HG03159 (cell line): ENCODE measurements around the gene AGAP4.
"Not testable (repeated sequence)": the region's sequence is repeated elsewhere in the genome, so short reads cannot be mapped to it uniquely, and the experiment has no call there.

ENCODE experiments used
- ATAC-seq: cut with Tn5 transposase; IDR thresholded peaks from one replicate; pipeline ENCODE4 v1.9.1; 2021; ENCODE audit warnings: mild to moderate bottlenecking, moderate library complexity; ENCODE audit not compliant: unreplicated experiment

AGAP4 gene

GRCh38 chr10:45790694-45791426 lies 56.4 kb downstream of the AGAP4 start:
- not testable (repeated sequence) for ATAC-seq

- not testable (repeated sequence) for ATAC-seq
Measured at GRCh38 chr10:45789991-45790390, 57.3 kb downstream of the AGAP4 start.

DNA sequence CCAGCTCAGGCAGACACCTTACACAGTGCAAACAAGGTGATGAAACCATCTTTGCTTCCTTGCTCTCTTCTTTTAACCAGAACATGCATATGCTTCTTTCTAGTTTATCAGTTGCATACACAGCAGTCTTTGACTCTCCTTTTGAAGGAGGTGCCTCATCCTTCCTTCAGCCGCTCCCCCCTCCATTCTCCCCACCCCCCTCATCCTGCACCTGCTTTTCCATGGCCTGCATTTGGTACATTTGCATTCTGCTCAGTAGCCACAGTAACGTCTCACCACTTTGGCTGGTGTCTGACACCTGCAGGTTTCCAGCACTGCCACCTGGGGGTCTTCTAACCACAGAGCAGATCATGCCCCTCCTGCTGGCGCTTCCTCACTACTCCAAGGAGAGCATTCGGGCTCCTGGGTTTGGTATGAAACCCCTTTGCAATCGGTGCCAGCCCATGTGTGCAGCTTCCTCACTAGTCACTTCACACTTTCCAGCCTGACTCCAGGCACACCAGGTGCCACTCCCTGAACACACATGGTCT lies 60.0 kb downstream of the AGAP4 start:
- not testable (repeated sequence) for ATAC-seq

DNA sequence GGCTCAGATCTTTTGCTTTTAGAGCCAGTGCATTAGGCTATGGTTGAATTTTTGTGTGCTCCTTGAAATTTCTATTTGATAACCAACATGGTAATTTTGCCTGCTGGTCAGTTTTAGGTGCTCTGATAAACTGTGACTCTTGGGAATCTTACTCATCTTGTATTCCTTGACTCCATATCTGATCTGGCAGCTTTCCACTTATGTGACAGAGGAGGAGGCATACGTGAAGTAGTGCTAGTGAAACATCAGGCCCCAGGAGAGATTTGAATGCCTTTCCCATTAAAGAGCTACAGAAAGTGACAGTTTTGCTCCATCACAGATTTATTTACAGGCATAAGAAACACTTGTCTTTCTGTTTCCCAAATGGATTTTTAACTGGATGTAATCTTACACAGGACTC lies 61.1 kb downstream of the AGAP4 start:
- not testable (repeated sequence) for ATAC-seq
